Fibroblast of skin of back (primary cell): ENCODE data around the gene LRRC8D.

Experiments
- DNase-seq: peaks from one replicate; pipeline ENCODE4 v3.0.0-alpha.2; 2013

Gene LRRC8D

GRCh38 chr1:89942825-89943658 lies 122.2 kb downstream of the LRRC8D start:
- peak; percentile 20 for DNase-seq

GRCh38 chr1:89943846-89944781 lies 123.3 kb downstream of the LRRC8D start:
- DNase-seq: no peak

- peak; percentile 22 for DNase-seq
These were observed 125.1 kb downstream of the LRRC8D start for GRCh38 chr1:89945852-89946476.

- no peak for DNase-seq
These were observed 125.7 kb downstream of the LRRC8D start for GRCh38 chr1:89946532-89946931.

- DNase-seq: no peak
These were observed 128.0 kb downstream of the LRRC8D start for GRCh38 chr1:89948722-89949345.

GRCh38 chr1:89949991-89950624 lies 129.3 kb downstream of the LRRC8D start:
- no peak for DNase-seq

GRCh38 chr1:89950703-89951102 lies 129.9 kb downstream of the LRRC8D start:
- no peak for DNase-seq

GRCh38 chr1:89951766-89952604 lies 131.2 kb downstream of the LRRC8D start:
- peak; percentile 96 for DNase-seq

GRCh38 chr1:89952605-89953130 lies 131.8 kb downstream of the LRRC8D start:
- peak; percentile 35 for DNase-seq

- DNase-seq: peak; percentile 92
These were observed 132.3 kb downstream of the LRRC8D start for GRCh38 chr1:89953131-89953626.

GRCh38 chr1:89953929-89954328 lies 133.1 kb downstream of the LRRC8D start:
- DNase-seq: no peak

- DNase-seq: no peak
These were observed 133.6 kb downstream of the LRRC8D start for GRCh38 chr1:89954401-89954800.

GRCh38 chr1:89955311-89956205 lies 134.7 kb downstream of the LRRC8D start:
- no peak for DNase-seq

GRCh38 chr1:89957107-89957506 lies 136.3 kb downstream of the LRRC8D start:
- DNase-seq: no peak

GRCh38 chr1:89958851-89959654 lies 138.2 kb downstream of the LRRC8D start:
- DNase-seq: no peak

GRCh38 chr1:89959719-89960118 lies 138.9 kb downstream of the LRRC8D start:
- DNase-seq: no peak

GRCh38 chr1:89962024-89962741 lies 141.4 kb downstream of the LRRC8D start:
- DNase-seq: peak; percentile 67

GRCh38 chr1:89962742-89963075 lies 141.9 kb downstream of the LRRC8D start:
- peak; percentile 66 for DNase-seq
